ENCODE data around the gene AEN. TPM values are rescaled to one million over a fixed set of nuclear protein-coding genes. Genes with fewer than 3 reads are reported as not detected.
A peak's percentile ranks its signal among the peaks of the same experiment; 100 is the strongest.

AEN gene
- total and polyA plus RNA-seq, 8 donors: 8.9 to 26.8 (median 15.1) TPM

- peaks cover 27 to 30% (median 29%) of the 10 kb centered on the region in 3 donors for H3K4me1 ChIP-seq
- peak; percentile 12 to 55 (median 38) for ATAC-seq
- DNase-seq: peak in 1 of 6 donors; percentile 46
- 45 to 50% methylated on average over 19 of the region's 19 CpGs for WGBS, 2 donors
- peak in 1 of 4 donors; percentile 13 for TF ChIP-seq CTCF (IDR thresholded peaks at IDR 0.05)
- no peaks in the 10 kb centered on the region for H3K9me3 ChIP-seq
- H3K27me3 ChIP-seq: no peaks in the 10 kb centered on the region
- no peak for FAIRE-seq
- H3K27ac ChIP-seq: peak overlapping the region in 2 of 4 donors; percentile 22 to 43
- peaks cover 0 to 33% (median 20%) of the 10 kb centered on the region in 3 donors for H3K36me3 ChIP-seq
- H3K4me3 ChIP-seq: peak overlapping the region in 1 of 4 donors; percentile 17
- intact Hi-C loops (cut with DNase I): no loop called here
Observed at GRCh38 chr15:88624156-88624970, 3.2 kb downstream of the AEN start.

- WGBS, 2 donors: 56 to 65% methylated on average over 9 of the region's 9 CpGs
- no peaks in the 10 kb centered on the region for H3K27me3 ChIP-seq
- no peak for FAIRE-seq
- no peak overlapping the region for H3K4me3 ChIP-seq
- peaks cover 0 to 40% (median 21%) of the 10 kb centered on the region in 3 donors for H3K36me3 ChIP-seq
- DNase-seq: no peak
- intact Hi-C loops (cut with DNase I): no loop called here
- peaks cover 27 to 30% (median 29%) of the 10 kb centered on the region in 3 donors for H3K4me1 ChIP-seq
- no peak for TF ChIP-seq CTCF (IDR thresholded peaks at IDR 0.05)
- no peaks in the 10 kb centered on the region for H3K9me3 ChIP-seq
- no peak for ATAC-seq
- peak overlapping the region in 2 of 4 donors; percentile 22 to 43 for H3K27ac ChIP-seq
Observed at GRCh38 chr15:88624971-88625490, 3.9 kb downstream of the AEN start.

- Histone ChIP-seq H3K36me3 (peaks cover 0 to 51% (median 28%) of the 10 kb centered on the region in 3 donors), H3K27ac (no peak overlapping the region), H3K9me3 (no peaks in the 10 kb centered on the region), H3K4me3 (no peak overlapping the region), H3K27me3 (no peaks in the 10 kb centered on the region), H3K4me1 (peaks cover 27 to 30% (median 29%) of the 10 kb centered on the region in 3 donors)
- DNase-seq (peak in 1 of 6 donors; percentile 45), ATAC-seq (no peak), FAIRE-seq (no peak)
- intact Hi-C loops (cut with DNase I): no loop called here
- 86 to 88% methylated on average over 23 of the region's 23 CpGs for WGBS, 2 donors
- TF ChIP-seq CTCF (IDR thresholded peaks at IDR 0.05): no peak
Observed at GRCh38 chr15:88625943-88626741, 5.0 kb downstream of the AEN start.

GRCh38 chr15:88627463-88627862 lies 6.3 kb downstream of the AEN start:
- Histone ChIP-seq H3K36me3 (peaks cover 0 to 55% (median 28%) of the 10 kb centered on the region in 3 donors), H3K27me3 (no peaks in the 10 kb centered on the region), H3K9me3 (no peaks in the 10 kb centered on the region), H3K4me3 (no peak overlapping the region), H3K27ac (no peak overlapping the region), H3K4me1 (peaks cover 27 to 29% (median 29%) of the 10 kb centered on the region in 3 donors)
- WGBS, 2 donors: 79 to 85% methylated on average over 1 of the region's 1 CpG
- intact Hi-C loops (cut with DNase I): no loop called here
- no peak for FAIRE-seq
- no peak for ATAC-seq
- no peak for TF ChIP-seq CTCF (IDR thresholded peaks at IDR 0.05)
- DNase-seq: no peak

Measured in pancreas (tissue), 10 donors.